NCI-H128 (cell line): Measurements from ENCODE around the gene CATSPERZ.

ENCODE experiments used
- DNase-seq: peaks from one replicate; lab custom pipeline; 2025; ENCODE audit not compliant: unreplicated experiment; lab: John Stamatoyannopoulos, UW

The CATSPERZ gene

DNA sequence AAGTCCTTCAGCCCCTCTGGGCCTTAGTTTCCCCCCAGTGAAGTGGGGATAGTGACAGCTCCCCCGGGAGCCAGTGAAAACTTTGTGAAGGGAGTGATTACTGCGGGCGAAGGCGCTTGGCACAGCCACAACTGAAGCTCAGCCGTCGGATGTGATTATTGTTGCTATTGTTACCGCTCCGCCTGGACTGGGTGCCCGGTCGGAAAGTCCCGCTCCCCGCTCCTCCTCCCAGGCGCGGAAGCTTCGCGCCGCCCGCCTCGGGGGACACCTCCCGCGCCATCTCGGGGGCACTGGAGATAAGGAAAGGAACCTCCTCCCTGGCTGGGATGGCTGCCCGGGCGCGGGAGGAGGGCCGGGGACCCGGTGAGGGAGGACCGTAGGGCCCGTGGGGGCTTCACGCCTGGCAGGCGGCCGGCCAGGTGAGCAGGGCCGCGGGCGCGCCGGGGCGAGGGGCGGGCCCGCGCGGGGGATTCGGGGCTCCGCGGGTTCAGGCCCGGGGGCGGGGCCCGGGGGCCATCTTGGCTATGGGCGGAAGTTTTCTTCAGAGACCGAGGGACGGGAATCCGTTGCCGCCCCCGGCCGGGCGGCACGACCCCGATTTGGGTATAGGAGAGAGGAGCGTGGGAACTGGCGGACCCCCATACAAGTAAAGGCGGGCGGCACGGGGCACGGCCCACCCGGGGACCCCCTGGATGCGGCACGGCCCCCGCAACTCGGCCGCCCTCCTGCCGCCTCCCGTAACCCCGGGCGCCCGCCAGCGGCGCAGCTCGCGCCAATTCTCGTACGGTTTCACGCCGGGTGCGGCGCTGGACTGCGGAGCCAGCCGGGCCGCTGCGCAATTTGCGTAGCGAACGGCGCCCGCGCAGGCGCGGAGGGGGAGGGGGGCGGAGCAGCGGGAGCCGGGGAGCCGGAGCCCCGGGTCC lies 14.9 kb upstream of the CATSPERZ start, which contains the start of gene GPR137:
TSS of gene GPR137 (plus strand) at position 887 of the 923 bp plus-strand sequence. CDS start 677 bp downstream, outside the sequence.
- DNase-seq, result peak; percentile 66

DNA sequence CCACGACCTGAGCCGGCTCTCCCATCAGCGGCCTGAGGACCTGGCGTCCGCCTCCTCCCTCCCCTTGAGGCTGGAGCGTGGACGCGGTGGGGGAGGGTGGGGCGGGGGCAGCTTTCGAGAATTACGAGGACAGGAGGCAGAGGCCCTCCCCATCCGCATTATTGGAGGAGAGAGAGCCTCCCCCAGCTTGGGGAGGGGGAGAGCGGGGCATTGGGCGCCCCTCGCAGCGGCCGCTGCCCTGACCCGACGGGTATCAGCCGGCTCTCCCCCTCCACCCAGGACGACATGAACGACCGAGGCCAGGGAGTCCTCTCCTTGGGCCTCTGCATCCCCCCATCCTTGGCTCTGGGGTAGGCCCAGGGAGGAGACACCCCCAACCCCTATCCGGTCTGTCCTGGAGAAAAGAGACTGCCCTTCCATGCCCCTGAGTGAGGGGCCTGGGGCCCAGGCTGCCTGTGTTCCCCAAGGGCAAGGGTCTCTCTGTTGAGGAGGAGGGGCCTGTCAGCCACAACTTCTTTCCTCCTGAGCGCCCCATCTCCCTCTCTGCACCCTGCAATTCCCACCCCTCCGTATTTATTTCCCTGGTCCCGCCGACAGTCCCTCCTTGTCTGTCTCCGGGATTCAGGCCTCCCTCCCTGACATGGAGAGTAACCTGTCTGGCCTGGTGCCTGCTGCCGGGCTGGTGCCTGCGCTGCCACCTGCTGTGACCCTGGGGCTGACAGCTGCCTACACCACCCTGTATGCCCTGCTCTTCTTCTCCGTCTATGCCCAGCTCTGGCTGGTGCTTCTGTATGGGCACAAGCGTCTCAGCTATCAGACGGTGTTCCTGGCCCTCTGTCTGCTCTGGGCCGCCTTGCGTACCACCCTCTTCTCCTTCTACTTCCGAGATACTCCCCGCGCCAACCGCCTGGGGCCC lies 14.0 kb upstream of the CATSPERZ start:
- DNase-seq, result no peak

DNA sequence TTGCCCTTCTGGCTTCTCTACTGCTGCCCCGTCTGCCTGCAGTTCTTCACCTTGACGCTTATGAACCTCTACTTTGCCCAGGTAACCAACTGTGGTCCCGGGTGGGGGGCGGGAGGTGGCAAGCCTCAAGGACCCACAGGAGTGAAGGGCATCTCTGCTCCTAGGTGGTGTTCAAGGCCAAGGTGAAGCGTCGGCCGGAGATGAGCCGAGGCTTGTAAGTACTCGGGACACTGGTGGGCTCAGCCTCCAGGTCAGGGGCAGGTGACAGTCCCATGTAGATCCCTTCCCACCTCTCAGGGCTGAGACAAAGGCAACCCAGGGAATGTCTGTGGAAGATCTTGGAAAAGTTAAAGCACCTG lies 13.4 kb upstream of the CATSPERZ start:
- no peak for DNase-seq

DNA sequence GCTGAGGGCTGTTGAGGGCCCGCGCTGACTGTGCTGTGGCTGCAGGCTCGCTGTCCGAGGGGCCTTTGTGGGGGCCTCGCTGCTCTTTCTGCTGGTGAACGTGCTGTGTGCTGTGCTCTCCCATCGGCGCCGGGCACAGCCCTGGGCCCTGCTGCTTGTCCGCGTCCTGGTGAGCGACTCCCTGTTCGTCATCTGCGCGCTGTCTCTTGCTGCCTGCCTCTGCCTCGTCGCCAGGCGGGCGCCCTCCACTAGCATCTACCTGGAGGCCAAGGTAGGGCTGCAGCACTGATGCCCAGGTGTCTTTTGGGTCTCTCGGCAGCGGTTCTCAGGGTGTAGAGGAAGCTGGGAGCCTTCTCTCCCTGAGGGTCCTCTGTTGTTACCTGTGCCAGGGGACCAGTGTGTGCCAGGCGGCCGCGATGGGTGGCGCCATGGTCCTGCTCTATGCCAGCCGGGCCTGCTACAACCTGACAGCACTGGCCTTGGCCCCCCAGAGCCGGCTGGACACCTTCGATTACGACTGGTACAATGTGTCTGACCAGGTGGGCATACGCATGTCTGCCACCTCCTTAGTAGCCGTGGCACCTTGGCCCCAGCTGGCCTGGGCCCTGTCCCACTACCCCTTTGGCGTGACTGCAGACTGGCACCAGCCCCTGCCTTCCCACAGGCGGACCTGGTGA lies 12.3 kb upstream of the CATSPERZ start:
- no peak for DNase-seq

DNA sequence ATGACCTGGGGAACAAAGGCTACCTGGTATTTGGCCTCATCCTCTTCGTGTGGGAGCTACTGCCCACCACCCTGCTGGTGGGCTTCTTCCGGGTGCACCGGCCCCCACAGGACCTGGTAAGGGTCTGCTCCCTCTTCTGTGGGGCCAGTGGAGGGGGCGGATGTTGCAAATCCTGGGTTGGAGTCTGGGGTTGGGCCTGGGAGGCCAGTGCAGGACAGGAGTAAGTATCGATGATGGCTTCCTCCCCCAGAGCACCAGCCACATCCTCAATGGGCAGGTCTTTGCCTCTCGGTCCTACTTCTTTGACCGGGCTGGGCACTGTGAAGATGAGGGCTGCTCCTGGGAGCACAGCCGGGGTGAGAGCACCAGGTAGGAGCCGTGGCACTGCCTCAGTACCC lies 11.8 kb upstream of the CATSPERZ start:
- DNase-seq, result no peak

DNA sequence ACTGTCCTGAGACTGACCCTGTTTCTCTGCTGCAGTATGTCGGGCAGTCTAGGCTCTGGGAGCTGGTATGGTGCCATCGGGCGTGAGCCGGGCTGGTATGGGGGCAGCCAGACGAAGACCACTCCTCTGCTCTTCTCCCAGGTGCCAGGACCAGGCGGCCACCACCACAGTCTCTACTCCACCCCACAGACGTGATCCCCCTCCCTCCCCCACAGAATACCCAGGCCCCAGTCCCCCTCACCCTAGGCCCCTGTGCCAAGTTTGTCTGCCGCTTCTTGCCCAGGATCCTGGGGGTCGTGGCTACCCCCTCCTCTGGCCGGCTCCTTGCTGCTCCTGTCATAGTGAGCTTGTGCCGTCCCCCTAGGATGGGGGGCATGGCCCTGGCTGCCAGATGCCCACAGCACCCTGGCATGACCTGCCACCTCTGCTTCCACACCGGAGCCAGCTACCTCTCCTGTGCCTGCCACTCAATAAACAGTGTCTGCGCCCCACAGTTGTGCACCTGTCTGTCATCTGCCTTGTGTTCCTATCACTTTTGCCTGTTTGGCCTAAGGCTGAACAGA lies 11.1 kb upstream of the CATSPERZ start:
- DNase-seq, result no peak

DNA sequence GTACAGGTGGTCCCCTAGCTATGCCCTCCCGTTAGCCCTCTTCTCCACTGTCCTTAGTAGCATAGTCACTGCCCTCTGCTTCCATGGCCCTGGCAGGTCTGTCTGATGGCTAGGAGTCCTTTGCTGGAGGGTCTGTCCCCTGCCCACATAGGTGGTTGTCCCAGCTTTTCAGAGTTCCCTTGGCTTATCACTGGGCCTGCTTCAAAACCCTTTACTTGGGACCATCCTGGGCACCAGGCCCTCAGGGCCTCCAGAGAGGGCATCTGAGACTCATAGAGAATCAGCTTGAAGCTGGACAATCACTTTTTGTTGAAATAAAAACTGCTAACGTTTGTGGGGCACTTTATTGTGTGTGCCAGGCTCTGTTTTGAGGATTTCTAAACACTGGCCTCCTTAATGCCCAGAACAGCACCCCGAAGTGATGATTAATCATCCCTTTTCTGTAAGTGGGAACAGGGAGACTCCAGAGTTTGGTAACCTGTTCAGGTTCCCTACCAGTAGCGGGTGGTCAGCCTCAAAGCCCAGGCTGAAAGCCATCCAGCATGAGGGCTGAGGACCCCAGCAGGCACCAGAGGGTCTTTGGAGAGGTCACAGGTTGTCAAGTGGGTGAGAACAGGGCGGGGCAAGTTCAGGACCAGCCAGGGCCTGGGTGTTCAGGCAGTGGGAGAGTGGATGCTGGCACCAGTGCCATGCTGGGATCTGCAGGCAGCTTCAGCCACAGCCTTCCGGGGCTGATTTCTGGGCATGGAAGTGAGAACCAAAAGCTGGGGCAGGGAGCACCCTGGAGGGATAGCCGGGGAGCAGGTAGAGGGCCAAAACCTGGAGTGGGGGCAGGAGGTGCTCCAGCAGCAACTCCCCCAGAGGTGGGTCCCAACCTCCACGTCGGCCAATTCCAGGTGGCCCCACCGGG lies 9.6 kb upstream of the CATSPERZ start:
- no peak for DNase-seq

DNA sequence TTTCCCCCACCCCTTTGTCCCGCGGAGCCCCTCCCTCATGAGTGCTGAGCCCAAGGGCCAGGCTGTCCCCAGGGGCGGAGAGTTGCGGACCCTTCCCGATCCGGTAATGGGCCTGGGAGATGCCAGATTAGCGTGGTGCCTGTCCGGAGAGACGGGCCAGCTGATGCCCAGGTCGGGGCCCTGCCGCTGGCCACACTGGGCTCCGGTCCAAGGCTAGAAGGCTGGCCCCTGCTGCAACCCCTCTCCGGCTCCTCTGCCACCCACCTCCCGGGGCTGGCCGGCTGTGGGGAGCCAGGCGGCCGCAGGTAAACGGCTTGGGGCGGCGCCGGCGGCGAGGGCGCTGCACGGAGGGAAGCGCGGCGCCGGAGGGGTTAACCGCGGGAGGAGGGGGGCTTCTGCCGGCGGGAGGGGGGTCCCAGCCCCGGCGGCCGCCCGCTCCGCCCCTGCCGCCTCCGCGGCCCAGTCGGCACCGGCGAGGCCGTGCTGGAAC lies 8.9 kb upstream of the CATSPERZ start, which contains the start of gene KCNK4:
TSS of gene KCNK4 (plus strand) at position 41 of the 490 bp plus-strand sequence. CDS start 1,717 bp downstream, outside the sequence.
- DNase-seq, result no peak

DNA sequence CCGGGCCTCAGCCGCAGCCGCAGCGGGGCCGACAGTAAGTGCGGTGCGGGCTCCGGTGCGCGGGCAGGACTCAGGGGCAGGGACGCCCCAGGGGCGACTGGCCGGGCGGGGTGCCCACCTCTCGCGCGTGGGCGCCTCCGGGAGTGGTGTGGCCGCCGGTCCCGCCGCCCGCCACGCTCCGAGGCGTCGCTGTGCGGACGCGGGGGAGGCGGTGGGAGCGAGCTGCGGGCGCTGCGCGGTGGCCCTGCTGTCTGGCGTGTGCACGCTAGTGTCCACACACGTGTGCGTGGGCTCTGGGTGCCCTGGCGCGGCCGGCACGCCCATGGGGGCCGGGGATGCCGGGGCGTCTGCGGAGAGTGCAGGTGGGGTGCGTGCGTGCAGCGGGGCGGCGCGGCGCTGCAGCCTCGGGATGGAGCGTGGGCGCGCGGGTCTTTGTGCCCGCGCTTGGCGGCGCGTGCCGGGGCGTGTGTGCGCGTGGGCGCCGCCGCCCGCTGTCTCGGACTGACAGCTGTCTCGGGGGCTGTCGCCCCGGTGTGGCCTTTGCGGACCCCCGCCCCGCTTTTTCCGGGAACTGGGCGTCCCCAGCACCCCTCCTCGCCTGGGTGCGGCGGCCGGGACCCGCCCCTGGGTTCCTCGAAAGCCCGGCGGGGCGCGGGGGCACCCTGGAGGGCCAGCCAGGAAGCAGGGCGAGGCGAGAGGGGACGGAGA lies 8.3 kb upstream of the CATSPERZ start:
- DNase-seq, result no peak

DNA sequence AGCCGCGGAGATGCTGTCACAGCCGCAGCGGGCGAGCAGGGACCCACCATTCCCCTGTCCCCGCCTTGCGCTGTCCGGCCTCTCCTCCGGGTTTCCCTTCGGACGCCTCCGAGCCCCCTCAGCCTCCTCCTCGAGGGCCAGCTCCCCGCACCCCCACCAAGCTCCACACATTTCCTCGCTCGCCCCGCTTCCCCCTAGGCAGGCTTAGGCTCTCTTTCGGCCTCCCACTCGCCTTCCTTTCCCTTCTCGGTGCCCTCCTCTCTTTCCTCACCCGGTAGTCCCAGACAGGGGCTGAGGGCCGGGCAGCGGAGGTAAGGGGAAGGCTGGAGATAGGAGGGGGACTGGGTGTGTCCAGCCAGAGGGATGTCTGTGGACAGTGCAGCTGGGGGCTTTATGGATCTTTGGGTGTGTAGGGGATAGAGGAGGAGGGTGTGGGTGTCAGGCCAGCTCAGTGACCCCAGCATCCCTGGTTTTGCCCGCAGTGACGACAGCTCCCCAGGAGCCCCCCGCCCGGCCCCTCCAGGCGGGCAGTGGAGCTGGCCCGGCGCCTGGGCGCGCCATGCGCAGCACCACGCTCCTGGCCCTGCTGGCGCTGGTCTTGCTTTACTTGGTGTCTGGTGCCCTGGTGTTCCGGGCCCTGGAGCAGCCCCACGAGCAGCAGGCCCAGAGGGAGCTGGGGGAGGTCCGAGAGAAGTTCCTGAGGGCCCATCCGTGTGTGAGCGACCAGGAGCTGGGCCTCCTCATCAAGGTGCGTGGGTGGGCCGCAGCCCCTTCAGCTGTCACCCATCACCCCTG lies 7.5 kb upstream of the CATSPERZ start:
- DNase-seq, result no peak

DNA sequence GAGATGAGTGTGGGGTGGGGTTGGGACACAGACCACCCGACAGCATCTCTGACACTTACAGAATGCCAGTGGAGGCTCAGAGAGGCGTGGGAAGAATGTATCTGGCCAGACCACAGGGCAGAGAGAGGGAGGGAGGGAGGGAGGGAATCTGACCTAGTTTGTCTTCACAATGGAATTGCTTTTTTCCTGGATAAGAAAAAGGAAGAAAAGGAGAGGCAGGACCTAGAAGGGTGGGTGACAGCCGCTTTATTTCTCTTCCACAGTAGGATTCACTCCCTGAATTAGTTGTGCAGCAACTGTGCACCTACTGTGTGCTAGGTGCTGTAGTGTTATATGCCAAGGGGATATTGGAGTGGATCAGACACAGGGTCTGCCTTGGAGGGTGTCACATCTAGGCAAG lies 5.4 kb upstream of the CATSPERZ start:
- no peak for DNase-seq

DNA sequence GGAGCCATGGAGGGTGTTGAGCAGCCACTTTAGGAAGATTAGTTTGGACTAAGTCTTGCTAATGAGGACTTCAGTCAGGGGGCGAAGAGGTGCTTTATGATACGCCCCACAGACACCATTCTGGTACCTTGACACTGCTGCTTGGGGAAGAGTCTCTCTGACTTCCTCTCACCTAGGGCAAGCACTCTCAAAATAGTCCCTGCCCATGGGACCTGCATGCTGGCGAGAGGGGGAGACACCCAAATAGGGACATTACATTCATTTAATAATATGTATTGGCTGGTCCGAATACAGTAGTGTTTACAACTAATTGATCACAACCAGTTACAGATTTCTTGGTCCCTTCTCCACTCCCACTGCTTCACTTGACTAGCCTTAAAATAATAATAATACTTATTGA lies 4.4 kb upstream of the CATSPERZ start:
- no peak for DNase-seq

DNA sequence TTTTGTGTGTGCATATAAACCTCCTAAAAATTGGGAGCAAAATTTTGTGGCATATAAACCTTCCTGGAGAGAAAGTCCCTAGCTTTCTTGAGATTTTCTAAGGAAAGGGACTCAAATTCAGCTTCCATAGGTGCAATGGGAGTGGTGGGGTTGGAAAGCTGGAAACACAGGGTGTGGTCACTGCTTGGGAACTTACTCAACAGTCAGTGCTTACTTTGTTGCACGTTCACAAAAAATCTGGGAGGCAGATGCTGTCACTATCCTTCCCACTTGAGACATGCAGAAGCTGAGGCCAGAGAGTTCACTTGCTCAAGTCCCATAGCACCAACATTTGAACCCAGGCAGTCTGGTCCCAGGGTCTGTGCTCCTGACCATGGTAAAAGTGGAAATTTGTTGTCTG lies 3.9 kb upstream of the CATSPERZ start:
- no peak for DNase-seq

DNA sequence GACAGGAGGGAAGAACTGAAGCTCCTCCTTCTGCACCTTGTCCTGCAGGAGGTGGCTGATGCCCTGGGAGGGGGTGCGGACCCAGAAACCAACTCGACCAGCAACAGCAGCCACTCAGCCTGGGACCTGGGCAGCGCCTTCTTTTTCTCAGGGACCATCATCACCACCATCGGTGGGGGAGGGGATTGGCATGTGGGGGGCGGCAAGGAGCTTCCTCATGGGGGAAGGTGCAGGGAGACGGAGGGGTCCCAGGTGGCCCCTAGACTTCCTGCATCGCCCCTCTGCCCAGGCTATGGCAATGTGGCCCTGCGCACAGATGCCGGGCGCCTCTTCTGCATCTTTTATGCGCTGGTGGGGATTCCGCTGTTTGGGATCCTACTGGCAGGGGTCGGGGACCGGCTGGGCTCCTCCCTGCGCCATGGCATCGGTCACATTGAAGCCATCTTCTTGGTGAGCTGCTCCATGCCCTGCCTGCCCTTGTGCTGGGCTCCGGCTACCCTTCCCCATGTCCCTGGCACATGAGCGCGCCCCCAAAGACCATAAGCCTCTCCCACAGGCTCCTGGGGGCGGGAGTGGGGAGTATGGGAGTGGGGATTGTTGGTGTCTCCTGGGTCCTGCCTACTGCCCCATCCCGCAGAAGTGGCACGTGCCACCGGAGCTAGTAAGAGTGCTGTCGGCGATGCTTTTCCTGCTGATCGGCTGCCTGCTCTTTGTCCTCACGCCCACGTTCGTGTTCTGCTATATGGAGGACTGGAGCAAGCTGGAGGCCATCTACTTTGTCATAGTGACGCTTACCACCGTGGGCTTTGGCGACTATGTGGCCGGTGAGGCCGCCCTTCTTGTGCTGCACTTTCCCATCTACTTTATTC lies 3.1 kb upstream of the CATSPERZ start:
- DNase-seq, result no peak

DNA sequence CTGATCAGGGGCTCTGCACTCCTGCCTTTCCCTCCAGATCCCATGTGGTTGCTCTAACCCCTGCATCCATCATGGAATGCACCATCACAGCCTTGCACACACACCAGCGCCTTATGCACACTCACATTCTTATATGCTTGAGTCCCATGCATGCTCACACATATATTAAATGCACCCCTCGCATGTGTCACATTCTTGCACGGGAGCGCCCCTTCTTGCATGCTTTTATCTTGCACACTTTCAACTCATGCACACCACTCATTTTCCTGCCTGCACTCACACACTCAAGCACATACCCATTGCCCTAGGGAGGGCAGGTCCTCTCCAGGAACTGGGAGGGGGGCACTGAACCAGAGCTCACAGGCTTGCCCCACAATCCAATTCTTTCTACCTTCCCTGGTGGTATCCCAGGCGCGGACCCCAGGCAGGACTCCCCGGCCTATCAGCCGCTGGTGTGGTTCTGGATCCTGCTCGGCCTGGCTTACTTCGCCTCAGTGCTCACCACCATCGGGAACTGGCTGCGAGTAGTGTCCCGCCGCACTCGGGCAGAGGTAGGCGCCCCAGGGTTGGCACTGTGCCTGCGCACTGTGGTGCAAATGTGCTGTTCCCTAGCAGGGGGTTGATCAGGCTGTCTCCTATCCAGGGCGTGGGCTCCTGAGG lies 2.3 kb upstream of the CATSPERZ start:
- DNase-seq, result no peak

DNA sequence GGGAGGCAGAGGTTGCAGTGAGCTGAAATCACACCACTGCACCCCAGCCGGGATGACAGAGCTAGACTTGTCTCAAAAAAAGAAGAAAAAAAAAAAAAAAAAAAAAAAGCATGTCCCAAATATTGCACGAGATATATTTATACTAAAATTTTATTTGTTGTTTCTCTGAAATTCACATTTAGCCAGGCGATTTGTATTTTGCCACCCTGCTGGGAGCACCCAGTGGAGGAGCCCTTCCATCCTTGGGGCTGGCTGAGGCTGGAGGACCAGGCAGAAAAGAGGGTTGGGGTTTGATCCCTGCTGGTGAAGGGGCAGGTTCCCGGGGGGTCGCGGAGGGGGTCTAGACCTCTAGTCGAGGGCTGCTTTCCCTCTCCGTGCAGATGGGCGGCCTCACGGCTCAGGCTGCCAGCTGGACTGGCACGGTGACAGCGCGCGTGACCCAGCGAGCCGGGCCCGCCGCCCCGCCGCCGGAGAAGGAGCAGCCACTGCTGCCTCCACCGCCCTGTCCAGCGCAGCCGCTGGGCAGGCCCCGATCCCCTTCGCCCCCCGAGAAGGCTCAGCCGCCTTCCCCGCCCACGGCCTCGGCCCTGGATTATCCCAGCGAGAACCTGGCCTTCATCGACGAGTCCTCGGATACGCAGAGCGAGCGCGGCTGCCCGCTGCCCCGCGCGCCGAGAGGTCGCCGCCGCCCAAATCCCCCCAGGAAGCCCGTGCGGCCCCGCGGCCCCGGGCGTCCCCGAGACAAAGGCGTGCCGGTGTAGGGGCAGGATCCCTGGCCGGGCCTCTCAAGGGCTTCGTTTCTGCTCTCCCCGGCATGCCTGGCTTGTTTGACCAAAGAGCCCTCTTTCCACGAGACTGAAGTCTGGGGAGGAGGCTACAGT lies 952 bp upstream of the CATSPERZ start:
- no peak for DNase-seq
